ENCODE results near the gene TPM2. TPM values are rescaled to one million over a fixed set of nuclear protein-coding genes. Genes with fewer than 3 reads are reported as not detected.

TPM2 gene
- total RNA-seq: 460 TPM

DNA sequence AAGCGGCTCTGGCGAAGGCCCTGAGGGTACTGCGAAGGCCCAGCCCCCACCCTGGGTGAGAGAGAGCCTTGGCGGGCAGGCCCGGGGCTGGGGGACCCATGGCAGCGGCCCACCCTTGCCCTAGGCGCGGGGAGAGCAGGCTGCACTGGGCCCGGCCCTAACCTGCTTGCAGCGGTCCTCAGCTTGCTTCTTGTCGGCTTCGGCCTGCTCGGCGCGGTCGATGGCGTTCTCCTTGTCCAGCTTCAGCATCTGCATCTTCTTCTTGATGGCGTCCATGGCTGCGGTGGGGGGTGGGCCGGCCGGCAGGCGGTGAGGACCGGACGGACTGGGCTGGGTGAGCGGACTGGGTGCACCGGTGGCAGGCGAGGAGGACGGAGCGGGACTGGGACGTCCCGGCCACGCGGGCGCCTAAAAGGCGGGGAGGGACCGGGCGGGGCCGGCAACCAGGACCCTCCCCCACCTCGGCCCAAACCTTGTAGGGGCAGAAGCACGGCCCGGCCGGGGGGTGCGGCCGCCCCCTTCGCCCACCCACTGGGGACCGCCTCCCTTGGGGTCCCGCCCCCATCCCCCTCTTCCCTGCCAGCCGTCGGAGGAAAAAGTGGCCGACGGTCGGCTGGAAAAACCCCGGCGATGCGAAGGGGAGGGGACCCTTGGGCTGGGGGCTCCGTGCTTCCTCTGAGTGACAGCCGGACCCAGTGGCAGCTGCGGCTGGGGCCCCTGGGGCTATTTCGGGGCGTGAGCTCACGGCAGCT, at the start of gene TPM2:
TPM2 (minus strand) TSS at position 384 of the 752 bp plus-strand sequence; CDS start at position 276, 108 bp downstream.
- intact Hi-C loops (cut with DNase I): loop anchor here (5.0 kb wide), 2 partner anchors 32 to 38 kb away; partner anchors contain the start of genes CCDC107 and RMRP
- no peak for TF ChIP-seq CTCF (IDR thresholded peaks at IDR 0.05)
- peak in 1 of 2 donors; percentile 54 for TF ChIP-seq POLR2A (IDR thresholded peaks at IDR 0.05)
- TF ChIP-seq POLR2AphosphoS5 (IDR thresholded peaks at IDR 0.05; ENCODE audit: insufficient read depth in 1 of 2, low read depth in 1 of 2): peak in 1 of 2 donors; percentile 90
- DNase-seq (ENCODE audit: extremely low spot score in 2 of 2): no peak
- Histone ChIP-seq H3K27me3 (no peaks in the 10 kb centered on the region), H3K27ac (peak within 1 kb of the TSS; percentile 96), H3K4me3 (peak within 1 kb of the TSS; percentile 79 to 90), H3K36me3 (peaks cover 0 to 7% of the 10 kb centered on the region in 2 donors), H3K9me3 (no peaks in the 10 kb centered on the region), H3K4me1 (peaks cover 32% of the 10 kb centered on the region)

- H3K9me3 ChIP-seq: no peaks in the 10 kb centered on the region
- DNase-seq (ENCODE audit: extremely low spot score in 2 of 2): no peak
- no peak overlapping the region for H3K27ac ChIP-seq
- H3K27me3 ChIP-seq: no peaks in the 10 kb centered on the region
- TF ChIP-seq POLR2AphosphoS5 (IDR thresholded peaks at IDR 0.05; ENCODE audit: insufficient read depth in 1 of 2, low read depth in 1 of 2) (no peak), POLR2A (IDR thresholded peaks at IDR 0.05) (no peak)
- peaks cover 3% of the 10 kb centered on the region for H3K4me1 ChIP-seq
- H3K4me3 ChIP-seq: no peak overlapping the region
- peaks cover 0 to 84% of the 10 kb centered on the region in 2 donors for H3K36me3 ChIP-seq
- intact Hi-C loops (cut with DNase I): no loop called here
Measured at GRCh38 chr9:35738924-35739323, 49.2 kb upstream of the TPM2 start.

DNA sequence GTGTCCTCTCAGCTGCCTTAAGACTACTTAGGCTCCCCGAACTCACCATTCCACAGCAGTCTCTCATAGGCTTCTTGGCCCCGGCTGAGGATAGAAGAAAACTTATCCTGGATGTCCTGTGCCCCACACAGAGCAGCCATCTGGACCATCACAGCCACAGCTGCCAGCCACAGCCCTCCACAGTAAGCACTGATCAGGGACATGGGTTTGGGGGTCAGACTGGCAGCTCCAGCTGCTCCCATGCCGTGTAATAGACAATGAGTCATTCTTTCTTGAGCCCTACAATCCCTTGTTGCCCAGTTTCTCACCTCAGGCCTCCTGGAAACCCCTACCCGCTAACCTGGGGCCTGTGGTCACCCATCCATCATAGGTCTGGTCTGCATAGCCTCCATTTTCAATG, 48.5 kb upstream of the TPM2 start:
- H3K36me3 ChIP-seq: peaks cover 0 to 76% of the 10 kb centered on the region in 2 donors
- intact Hi-C loops (cut with DNase I): no loop called here

GRCh38 chr9:35737143-35737542, 47.4 kb upstream of the TPM2 start:
- no peak for DNase-seq (ENCODE audit: extremely low spot score in 2 of 2)
- H3K27me3 ChIP-seq: no peaks in the 10 kb centered on the region
- TF ChIP-seq CTCF (IDR thresholded peaks at IDR 0.05): no peak
- TF ChIP-seq POLR2A (IDR thresholded peaks at IDR 0.05): no peak
- no peak for TF ChIP-seq POLR2AphosphoS5 (IDR thresholded peaks at IDR 0.05; ENCODE audit: insufficient read depth in 1 of 2, low read depth in 1 of 2)
- H3K4me1 ChIP-seq: peaks cover 14% of the 10 kb centered on the region
- peaks cover 0 to 66% of the 10 kb centered on the region in 2 donors for H3K36me3 ChIP-seq
- no peaks in the 10 kb centered on the region for H3K9me3 ChIP-seq
- no peak overlapping the region for H3K27ac ChIP-seq
- intact Hi-C loops (cut with DNase I): no loop called here
- no peak overlapping the region for H3K4me3 ChIP-seq

More for the DNA sequence above, 48.5 kb upstream of the TPM2 start:
- no peak overlapping the region for H3K27ac ChIP-seq
- TF ChIP-seq POLR2A (IDR thresholded peaks at IDR 0.05): no peak
- TF ChIP-seq POLR2AphosphoS5 (IDR thresholded peaks at IDR 0.05; ENCODE audit: insufficient read depth in 1 of 2, low read depth in 1 of 2): no peak
- no peak for TF ChIP-seq CTCF (IDR thresholded peaks at IDR 0.05)
- H3K9me3 ChIP-seq: no peaks in the 10 kb centered on the region
- H3K4me3 ChIP-seq: no peak overlapping the region
- peaks cover 10% of the 10 kb centered on the region for H3K4me1 ChIP-seq
- no peak for DNase-seq (ENCODE audit: extremely low spot score in 2 of 2)
- H3K27me3 ChIP-seq: no peaks in the 10 kb centered on the region

DNA sequence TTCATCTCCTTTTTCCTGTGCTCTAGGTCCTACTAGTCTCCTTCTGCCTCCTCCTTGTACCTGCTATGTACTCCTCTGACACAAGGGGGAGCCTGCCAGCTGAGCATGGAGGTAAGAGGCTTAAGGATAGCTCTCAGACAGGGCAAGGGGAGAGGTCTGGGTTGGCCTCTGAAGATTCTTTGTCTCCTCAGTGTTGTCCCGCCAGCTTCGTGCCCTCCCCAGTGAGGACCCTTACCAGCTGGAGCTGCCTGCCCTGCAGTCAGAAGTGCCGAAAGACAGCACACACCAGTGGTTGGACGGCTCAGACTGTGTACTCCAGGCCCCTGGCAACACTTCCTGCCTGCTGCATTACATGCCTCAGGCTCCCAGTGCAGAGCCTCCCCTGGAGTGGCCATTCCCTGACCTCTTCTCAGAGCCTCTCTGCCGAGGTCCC, 46.5 kb upstream of the TPM2 start:
- Histone ChIP-seq H3K27me3 (no peaks in the 10 kb centered on the region), H3K36me3 (peaks cover 0 to 57% of the 10 kb centered on the region in 2 donors), H3K27ac (no peak overlapping the region), H3K9me3 (no peaks in the 10 kb centered on the region), H3K4me1 (peaks cover 17% of the 10 kb centered on the region), H3K4me3 (no peak overlapping the region)
- intact Hi-C loops (cut with DNase I): no loop called here
- TF ChIP-seq POLR2A (IDR thresholded peaks at IDR 0.05) (no peak), CTCF (IDR thresholded peaks at IDR 0.05) (peak; percentile 8 to 60 (median 25)), POLR2AphosphoS5 (IDR thresholded peaks at IDR 0.05; ENCODE audit: insufficient read depth in 1 of 2, low read depth in 1 of 2) (no peak)
- no peak for DNase-seq (ENCODE audit: extremely low spot score in 2 of 2)
